Daoy (cell line): ENCODE results near the gene CDC42BPA. TPM values are rescaled to one million over a fixed set of nuclear protein-coding genes. Genes with fewer than 3 reads are reported as not detected.
"Not testable (repeated sequence)": the region's sequence is repeated elsewhere in the genome, so short reads cannot be mapped to it uniquely, and the experiment has no call there.

Experiments
- DNase-seq: peaks from one replicate; pipeline ENCODE4 v3.0.0-alpha.2; 2015; ENCODE audit warnings: low read depth
- total RNA-seq: library from RNA; depleted of rRNA; stranded (reverse); fragments of >200 nt; shearing (Covaris generic); gene quantifications from 2 replicates; pipeline ENCODE4 v1.2.3, GENCODE V29; 2014

The CDC42BPA gene
- total RNA-seq, 1 experiment from 2014 or later, result 18.5 TPM

GRCh38 chr1:227136210-227136820 is 182.0 kb downstream of the CDC42BPA start:
- DNase-seq, result no peak

GRCh38 chr1:227134686-227135314 is 183.5 kb downstream of the CDC42BPA start:
- DNase-seq, result no peak

- not testable (repeated sequence) for DNase-seq
Observed at GRCh38 chr1:227132695-227133094, 185.6 kb downstream of the CDC42BPA start.

- DNase-seq, result peak; percentile 6
Observed at GRCh38 chr1:227131193-227131592, 187.1 kb downstream of the CDC42BPA start.

- DNase-seq, result no peak
Observed at GRCh38 chr1:227127891-227128290, 190.4 kb downstream of the CDC42BPA start.

- DNase-seq, result no peak
Observed at GRCh38 chr1:227125929-227126545, 192.3 kb downstream of the CDC42BPA start.

GRCh38 chr1:227124473-227124872 is 193.8 kb downstream of the CDC42BPA start:
- no peak for DNase-seq

- DNase-seq, result no peak
Observed at GRCh38 chr1:227120826-227121225, 197.5 kb downstream of the CDC42BPA start.

GRCh38 chr1:227112538-227112937 is 205.8 kb downstream of the CDC42BPA start:
- DNase-seq, result no peak

- DNase-seq, result no peak
Observed at GRCh38 chr1:227111782-227112181, 206.5 kb downstream of the CDC42BPA start.

GRCh38 chr1:227105291-227105690 is 213.0 kb downstream of the CDC42BPA start:
- DNase-seq, result not testable (repeated sequence)

- no peak for DNase-seq
Observed at GRCh38 chr1:227102056-227102455, 216.2 kb downstream of the CDC42BPA start.

GRCh38 chr1:227094249-227094966 is 223.9 kb downstream of the CDC42BPA start:
- DNase-seq, result no peak

GRCh38 chr1:227093309-227093708 is 225.0 kb downstream of the CDC42BPA start:
- no peak for DNase-seq

GRCh38 chr1:227092069-227092468 is 226.2 kb downstream of the CDC42BPA start:
- DNase-seq, result no peak

GRCh38 chr1:227086636-227087035 is 231.7 kb downstream of the CDC42BPA start:
- DNase-seq, result no peak

GRCh38 chr1:227082999-227083746 is 235.1 kb downstream of the CDC42BPA start:
- no peak for DNase-seq

- no peak for DNase-seq
Observed at GRCh38 chr1:227077783-227078182, 240.5 kb downstream of the CDC42BPA start.

- no peak for DNase-seq
Observed at GRCh38 chr1:227073786-227074185, 244.5 kb downstream of the CDC42BPA start.

GRCh38 chr1:227072991-227073390 is 245.3 kb downstream of the CDC42BPA start:
- peak; percentile 7 for DNase-seq

GRCh38 chr1:227071895-227072587 is 246.3 kb downstream of the CDC42BPA start:
- DNase-seq, result no peak
